H9 (cell line): Measurements from ENCODE around the gene DENND11. TPM values are rescaled to one million over a fixed set of nuclear protein-coding genes. Genes with fewer than 3 reads are reported as not detected.

Source experiments
- DNase-seq: peaks from one replicate; pipeline ENCODE4 v3.0.0-alpha.2; 2017
- H2AFZ ChIP-seq: one replicate; pipeline ENCODE4 v1.6.1; 2013; ENCODE audit warnings: mild to moderate bottlenecking, low read length, control low read depth, moderate library complexity
- H2AK5ac ChIP-seq: 2 replicates; pipeline ENCODE4 v1.6.1; 2013; ENCODE audit warnings: low read length, control low read depth, mixed read lengths; ENCODE audit not compliant: insufficient read length
- H2BK120ac ChIP-seq: one replicate; pipeline ENCODE4 v1.6.1; 2013; ENCODE audit warnings: low read depth, mild to moderate bottlenecking, low read length, control low read depth, inconsistent platforms; ENCODE audit not compliant: poor library complexity, severe bottlenecking
- H2BK12ac ChIP-seq: 2 replicates; pipeline ENCODE4 v1.6.1; 2013; ENCODE audit warnings: low read length, control low read depth, mixed read lengths, low read depth; ENCODE audit not compliant: insufficient read length
- H2BK15ac ChIP-seq: 2 replicates; pipeline ENCODE4 v1.6.1; 2013; ENCODE audit warnings: low read depth, low read length, control low read depth
- H2BK20ac ChIP-seq: one replicate; pipeline ENCODE4 v1.6.1; 2013; ENCODE audit warnings: low read depth, mild to moderate bottlenecking, low read length, control low read depth, inconsistent platforms; ENCODE audit not compliant: poor library complexity, severe bottlenecking
- H2BK5ac ChIP-seq: 2 replicates; pipeline ENCODE4 v1.6.1; 2013; ENCODE audit warnings: low read length, control low read depth, mixed read lengths; ENCODE audit not compliant: insufficient read length
- H3K14ac ChIP-seq: 2 replicates; pipeline ENCODE4 v1.6.1; 2013; ENCODE audit warnings: low read length, control low read depth; ENCODE audit not compliant: insufficient read depth
- H3K18ac ChIP-seq: 2 replicates; pipeline ENCODE4 v1.6.1; 2013; ENCODE audit warnings: low read depth, mild to moderate bottlenecking, mixed read lengths, low read length, control low read depth; ENCODE audit not compliant: insufficient read length
- H3K23ac ChIP-seq: 2 replicates; pipeline ENCODE4 v1.6.1; 2013; ENCODE audit warnings: low read length, control low read depth, mixed read lengths, low read depth; ENCODE audit not compliant: insufficient read length
- H3K23me2 ChIP-seq: 2 replicates; pipeline ENCODE4 v1.6.1; 2013; ENCODE audit warnings: low read depth, mild to moderate bottlenecking, mixed read lengths, low read length, control low read depth; ENCODE audit not compliant: insufficient read length, poor library complexity, severe bottlenecking
- H3K27ac ChIP-seq: 2 replicates; pipeline ENCODE4 v1.5.1; 2013; ENCODE audit warnings: low read length, control low read depth, mixed read lengths, low read depth; ENCODE audit not compliant: insufficient read length
- H3K27me3 ChIP-seq: 2 replicates; pipeline ENCODE4 v1.6.1; 2013; ENCODE audit warnings: low read length, control low read depth, inconsistent platforms; ENCODE audit not compliant: insufficient read depth
- H3K4ac ChIP-seq: 2 replicates; pipeline ENCODE4 v1.6.1; 2013; ENCODE audit warnings: low read depth, mild to moderate bottlenecking, control low read depth, inconsistent platforms, low read length, moderate library complexity
- H3K4me1 ChIP-seq: 2 replicates; pipeline ENCODE4 v1.6.1; 2013; ENCODE audit warnings: low read length, control low read depth, inconsistent platforms; ENCODE audit not compliant: insufficient read depth
- H3K4me2 ChIP-seq: 2 replicates; pipeline ENCODE4 v1.6.1; 2013; ENCODE audit warnings: low read length, control low read depth, mixed read lengths; ENCODE audit not compliant: insufficient read length, insufficient read depth
- H3K56ac ChIP-seq: 2 replicates; pipeline ENCODE4 v1.6.1; 2013; ENCODE audit warnings: low read depth, mild to moderate bottlenecking, mixed read lengths, low read length, control low read depth; ENCODE audit not compliant: insufficient read length
- H3K79me1 ChIP-seq: 2 replicates; pipeline ENCODE4 v1.6.1; 2013; ENCODE audit warnings: low read depth, mild to moderate bottlenecking, moderate library complexity, low read length, control low read depth, inconsistent platforms; ENCODE audit not compliant: insufficient read depth, poor library complexity, severe bottlenecking
- H3K79me2 ChIP-seq: 2 replicates; pipeline ENCODE4 v1.6.1; 2013; ENCODE audit warnings: low read length, control low read depth, inconsistent platforms; ENCODE audit not compliant: insufficient read depth
- H3K9ac ChIP-seq: 2 replicates; pipeline ENCODE4 v1.6.1; 2013; ENCODE audit warnings: low read length, control low read depth, mixed read lengths; ENCODE audit not compliant: insufficient read length; ENCODE audit errors: extremely low read depth
- H3K9me3 ChIP-seq: one replicate; pipeline ENCODE4 v1.6.1; 2013; ENCODE audit warnings: low read depth, low read length, inconsistent platforms; ENCODE audit not compliant: control insufficient read depth
- H3T11ph ChIP-seq: one replicate; pipeline ENCODE4 v1.6.1; 2013; ENCODE audit warnings: mild to moderate bottlenecking, low read length, control low read depth, inconsistent platforms
- H4K20me1 ChIP-seq: one replicate; pipeline ENCODE4 v1.6.1; 2013; ENCODE audit not compliant: control insufficient read depth, insufficient read length, insufficient read depth
- H4K5ac ChIP-seq: 2 replicates; pipeline ENCODE4 v1.6.1; 2013; ENCODE audit warnings: low read depth, mild to moderate bottlenecking, mixed read lengths, low read length, control low read depth; ENCODE audit not compliant: insufficient read length
- H4K8ac ChIP-seq: replicated peaks from 2 replicates; pipeline ENCODE4 v1.6.1; 2013; ENCODE audit warnings: low read length, control low read depth, mixed read lengths, low read depth; ENCODE audit not compliant: insufficient read length
- H4K91ac ChIP-seq: 2 replicates; pipeline ENCODE4 v1.6.1; 2013; ENCODE audit warnings: low read depth, mild to moderate bottlenecking, moderate library complexity, mixed read lengths, low read length, control low read depth; ENCODE audit not compliant: insufficient read length
- H3K27ac Mint-ChIP-seq, 3 experiments: 2 replicates in 2 of 3; 3 replicates in 1 of 3; pipeline ENCODE4 v1.8.0; 2020 to 2021; ENCODE audit warnings: mixed read lengths in 3 of 3, mild to moderate bottlenecking in 1 of 3, moderate library complexity in 1 of 3
- H3K27me3 Mint-ChIP-seq: 2 replicates; pipeline ENCODE4 v1.8.0; 2021; ENCODE audit warnings: low read depth, mild to moderate bottlenecking, moderate library complexity, mixed read lengths
- H3K36me3 Mint-ChIP-seq, 3 experiments: 2 replicates in 2 of 3; 3 replicates in 1 of 3; pipeline ENCODE4 v1.8.0; 2020 to 2021; ENCODE audit warnings: low read depth in 3 of 3, mixed read lengths in 3 of 3; ENCODE audit not compliant: insufficient read depth in 1 of 3
- H3K4me1 Mint-ChIP-seq, 2 experiments: 2 replicates each; pipeline ENCODE4 v1.8.0; 2020; ENCODE audit warnings: mixed read lengths in 2 of 2
- H3K4me3 Mint-ChIP-seq, 2 experiments: 2 replicates in 1 of 2; 3 replicates in 1 of 2; pipeline ENCODE4 v1.8.0; 2020 to 2021; ENCODE audit warnings: mild to moderate bottlenecking in 2 of 2, mixed read lengths in 2 of 2, moderate library complexity in 1 of 2
- H3K9me3 Mint-ChIP-seq, 2 experiments: 2 replicates in 1 of 2; 3 replicates in 1 of 2; pipeline ENCODE4 v1.8.0; 2020; ENCODE audit warnings: mild to moderate bottlenecking in 2 of 2, mixed read lengths in 2 of 2, moderate library complexity in 1 of 2
- CTCF ChIP-seq: fragments of 200-600 bp; sonication (generic); conservative IDR thresholded peaks from 3 replicates; pipeline ENCODE4 v1.8.0; 2021; ENCODE audit warnings: antibody characterized with exemption, mild to moderate bottlenecking
- WGBS: extraction: QIAGEN DNeasy Blood & Tissue Kit; methylation state at CpG from one replicate; pipeline ENCODE4 v1.1.7; 2013; ENCODE audit warnings: missing lambda C conversion rate, low lambda C conversion rate, mixed read lengths; ENCODE audit not compliant: insufficient read length; ENCODE audit errors: extremely low coverage; 5-methylcytosine and 5-hydroxymethylcytosine counted together
- total RNA-seq: library from RNA; stranded (reverse); gene quantifications from 2 replicates; pipeline ENCODE4 v1.2.1, GENCODE V29; 2021

Gene DENND11
- total RNA-seq, 1 experiment from 2014 or later, result 21.9 TPM

- Histone ChIP-seq H3K27me3 (no peaks in the 10 kb centered on the region), H3K9ac (no peak overlapping the region), H3K27ac (no peak overlapping the region), H3K4me1 (no peaks in the 10 kb centered on the region), H4K5ac (no peak overlapping the region), H3K9me3 (no peaks in the 10 kb centered on the region), H2BK12ac (no peak overlapping the region), H3K18ac (no peak overlapping the region), H2AK5ac (no peak overlapping the region), H2BK20ac (no peak overlapping the region), H3K79me1 (no peaks in the 10 kb centered on the region), H2AFZ (no peak overlapping the region), H2BK120ac (no peak overlapping the region), H3K14ac (no peak overlapping the region; the same call in 1 of the 2 replicates), H2BK15ac (no peak overlapping the region), H3K23me2 (no peaks in the 10 kb centered on the region), H3K23ac (no peak overlapping the region), H4K20me1 (no peaks in the 10 kb centered on the region), H3K4ac (no peak overlapping the region), H3K79me2 (no peaks in the 10 kb centered on the region), H3K56ac (no peak overlapping the region), H3K4me2 (no peak overlapping the region), H2BK5ac (no peak overlapping the region), H4K8ac (no peak overlapping the region), H4K91ac (no peak overlapping the region), H3T11ph (no peak overlapping the region)
- Mint-ChIP-seq H3K27ac (peak overlapping the region in 1 of 3 experiments; percentile 71; a peak in 1 of 7 replicates), H3K9me3 (no peaks in the 10 kb centered on the region), H3K27me3 (no peaks in the 10 kb centered on the region), H3K36me3 (no peaks in the 10 kb centered on the region), H3K4me3 (no peak overlapping the region), H3K4me1 (peaks cover 0 to 4% of the 10 kb centered on the region in 2 experiments; a peak in 3 of 4 replicates)
- DNase-seq, result no peak
- WGBS, result no CpG with 5 or more reads among the region's 24 CpGs
- TF ChIP-seq CTCF, result no peak
These were observed 29.6 kb upstream of the DENND11 start for GRCh38 chr7:141731476-141732149.
